B cell (primary cell): ENCODE results near the gene POFUT1. TPM values are rescaled to one million over a fixed set of nuclear protein-coding genes. Genes with fewer than 3 reads are reported as not detected.

Experiments used
- ATAC-seq: fragments of 200-7000 bp; cut with Tn5 transposase; one replicate; pipeline ENCODE4 v1.10.0; 2021; ENCODE audit warnings: low read depth, mild to moderate bottlenecking, moderate number of reproducible peaks, moderate library complexity
- CTCF ChIA-PET: fragments of 350-600 bp; sonication (Branson Sonifier 250); formaldehyde crosslinking; loops from one replicate; lab custom pipeline; 2021; ENCODE audit warnings: antibody characterized with exemption, inconsistent platforms; lab: Charles Lee
- POLR2A ChIA-PET: fragments of 350-600 bp; sonication (Branson Sonifier 250); formaldehyde crosslinking; loops from one replicate; lab custom pipeline; 2021; ENCODE audit warnings: antibody characterized with exemption; lab: Charles Lee
- DNase-seq: peaks from one replicate; pipeline ENCODE4 v3.0.0; 2013
- H2AFZ ChIP-seq: 2 replicates; pipeline ENCODE4 v1.6.1; 2012; ENCODE audit warnings: mild to moderate bottlenecking, low read depth, low read length; ENCODE audit not compliant: insufficient read depth, poor library complexity, severe bottlenecking
- H3K27ac ChIP-seq, 2 donors: 1 replicate in 1 of 2; 2 replicates in 1 of 2; pipeline ENCODE4 v1.5.1; 2012 to 2013; ENCODE audit warnings: low read length in 2 of 2, mild to moderate bottlenecking in 2 of 2, moderate library complexity in 1 of 2
- H3K27me3 ChIP-seq, 4 experiments: fragments of 200-600 bp in 1 of 4; sonication (generic) in 1 of 4; replicated peaks in 1 of 4; 1 replicate in 2 of 4; 2 replicates in 2 of 4; pipeline versions ENCODE4 v1.6.1 to v1.7.0; 2013 to 2016; ENCODE audit warnings: low read length in 3 of 4, mild to moderate bottlenecking in 2 of 4, mixed read lengths in 1 of 4, moderate library complexity in 1 of 4; ENCODE audit not compliant: insufficient read depth in 4 of 4, control insufficient read depth in 3 of 4; ENCODE audit errors: control extremely low read depth in 1 of 4
- H3K36me3 ChIP-seq, 2 experiments: replicated peaks in 1 of 2; 1 replicate in 1 of 2; 2 replicates in 1 of 2; pipeline versions ENCODE4 v1.6.1 to v1.7.1; 2013; ENCODE audit warnings: low read length in 1 of 2; ENCODE audit not compliant: insufficient read depth in 2 of 2, control insufficient read depth in 1 of 2; ENCODE audit errors: control extremely low read depth in 1 of 2, extremely low read depth in 1 of 2
- H3K4me1 ChIP-seq, 2 donors: fragments of 200-600 bp in 1 of 2; sonication (generic) in 1 of 2; 1 replicate in 1 of 2; 2 replicates in 1 of 2; pipeline versions ENCODE4 v1.5.1 to v1.6.1; 2013 to 2017; ENCODE audit warnings: low read length in 2 of 2; ENCODE audit not compliant: control insufficient read depth in 2 of 2, insufficient read depth in 2 of 2
- H3K4me2 ChIP-seq: replicated peaks from 2 replicates; pipeline ENCODE3; 2012; ENCODE audit warnings: mild to moderate bottlenecking, low read depth, low read length; ENCODE audit not compliant: poor library complexity, severe bottlenecking
- H3K4me3 ChIP-seq, 5 experiments: fragments of 200-600 bp in 1 of 5; sonication (generic) in 1 of 5; 1 replicate in 3 of 5; 2 replicates in 2 of 5; pipeline versions ENCODE4 v1.5.1 to v1.7.0; 2011 to 2016; ENCODE audit warnings: low read length in 4 of 5, mild to moderate bottlenecking in 4 of 5, low read depth in 2 of 5, control low read depth in 1 of 5, moderate library complexity in 1 of 5; ENCODE audit not compliant: insufficient read depth in 1 of 5; ENCODE audit errors: control extremely low read depth in 1 of 5, extremely low read depth in 1 of 5
- H3K79me2 ChIP-seq: fragments of 200-600 bp; sonication (generic); one replicate; pipeline ENCODE4 v1.6.0; 2016; ENCODE audit warnings: low read length; ENCODE audit not compliant: control insufficient read depth, insufficient read depth
- H3K9ac ChIP-seq: fragments of 200-600 bp; sonication (generic); 2 replicates; pipeline ENCODE4 v1.6.1; 2017; ENCODE audit warnings: mild to moderate bottlenecking, low read length, moderate library complexity
- H3K9me3 ChIP-seq, 3 donors: one replicate each; pipeline versions ENCODE4 v1.6.1 to v1.7.1; 2013; ENCODE audit warnings: low read length in 2 of 3; ENCODE audit not compliant: control insufficient read depth in 2 of 3, insufficient read depth in 1 of 3; ENCODE audit errors: control extremely low read depth in 1 of 3
- H4K20me1 ChIP-seq: 2 replicates; pipeline ENCODE4 v1.6.0; 2012; ENCODE audit warnings: mild to moderate bottlenecking, low read length; ENCODE audit not compliant: insufficient read depth, control insufficient read depth, poor library complexity, severe bottlenecking
- H3K27ac Mint-ChIP-seq: one replicate; pipeline ENCODE4 v1.8.0; 2021; ENCODE audit warnings: mixed read lengths
- H3K27me3 Mint-ChIP-seq: one replicate; pipeline ENCODE4 v1.8.0; 2021; ENCODE audit warnings: mixed read lengths
- H3K4me1 Mint-ChIP-seq: one replicate; pipeline ENCODE4 v1.8.0; 2021; ENCODE audit warnings: mixed read lengths
- H3K4me3 Mint-ChIP-seq: one replicate; pipeline ENCODE4 v1.8.0; 2021; ENCODE audit warnings: mixed read lengths
- H3K9me3 Mint-ChIP-seq: one replicate; pipeline ENCODE4 v1.8.0; 2022; ENCODE audit warnings: mixed read lengths; ENCODE audit not compliant: insufficient read depth
- CTCF ChIP-seq: fragments of 200-600 bp; IDR thresholded peaks from one replicate; pipeline ENCODE4 v1.8.0; 2022; ENCODE audit warnings: antibody characterized with exemption, mild to moderate bottlenecking
- EZH2 ChIP-seq: IDR thresholded peaks from 2 replicates; pipeline ENCODE4 v1.6.1; 2012; ENCODE audit warnings: borderline replicate concordance, low read depth, mild to moderate bottlenecking, moderate library complexity, low read length; ENCODE audit not compliant: insufficient read depth, poor library complexity, severe bottlenecking
- WGBS: methylation state at CpG from one replicate; pipeline ENCODE4 v1.1.5; 2013; ENCODE audit warnings: missing lambda C conversion rate; ENCODE audit not compliant: insufficient coverage; 5-methylcytosine and 5-hydroxymethylcytosine counted together
- intact Hi-C: fragments of 100-400 bp; cut with micrococcal nuclease; formaldehyde crosslinking; loops from one replicate; pipeline ENCODE4 v1.10.0; 2022
- polyA plus RNA-seq: library from polyadenylated mRNA; depleted of rRNA; stranded (reverse); fragments of >200 nt; gene quantifications from 2 replicates; pipeline ENCODE4 v1.2.3, GENCODE V29; 2012
- total RNA-seq, 2 donors: library from RNA; stranded (reverse); fragments of 120-200 nt in 1 of 2; gene quantifications; 1 replicate in 1 of 2; 2 replicates in 1 of 2; pipeline versions ENCODE4 v1.2.3 to v1.2.4, GENCODE V29; 2013 to 2022

POFUT1 gene
- total and polyA plus RNA-seq, 2 donors (not counting 1 experiment from before 2014, with no cell fraction given): 7.8 to 18.1 TPM

- DNase-seq: no peak
- H3K27ac Mint-ChIP-seq: no peak overlapping the region
Measured at GRCh38 chr20:32241807-32242206, 34.1 kb downstream of the POFUT1 start.

More at GRCh38 chr20:32241807-32242206, 34.1 kb downstream of the POFUT1 start:
- H3K9ac ChIP-seq: no peak overlapping the region
- ChIA-PET POLR2A (no interaction called here), CTCF (no interaction called here)
- TF ChIP-seq EZH2: no peak
- TF ChIP-seq CTCF: no peak
- H2AFZ ChIP-seq: no peak overlapping the region
- no peak overlapping the region for H3K27ac ChIP-seq
- H3K4me3 ChIP-seq: no peak overlapping the region
- Mint-ChIP-seq H3K27me3 (no peaks in the 10 kb centered on the region), H3K4me1 (peaks cover 12% of the 10 kb centered on the region), H3K4me3 (no peak overlapping the region), H3K9me3 (no peaks in the 10 kb centered on the region)
- no peak overlapping the region for H3K4me2 ChIP-seq
- H4K20me1 ChIP-seq: no peaks in the 10 kb centered on the region
- intact Hi-C loops: no loop called here
- peaks cover 0 to 4% of the 10 kb centered on the region in 2 experiments for H3K36me3 ChIP-seq
- ATAC-seq: no peak
- peaks cover 7 to 8% of the 10 kb centered on the region in 2 donors for H3K4me1 ChIP-seq
- H3K27me3 ChIP-seq: no peaks in the 10 kb centered on the region
- no peaks in the 10 kb centered on the region for H3K9me3 ChIP-seq
- H3K79me2 ChIP-seq: no peaks in the 10 kb centered on the region
- WGBS: 100% methylated on average over 1 of the region's 4 CpGs
